ENCODE results near the gene HIPK2. TPM values are rescaled to one million over a fixed set of nuclear protein-coding genes. Genes with fewer than 3 reads are reported as not detected.

The HIPK2 gene
- total RNA-seq, 4 donors from 2014 or later = 17.9 to 35.9 (median 22.4) TPM

- Histone ChIP-seq H3K27ac (no peak overlapping the region), H3K4me1 (peaks cover 0 to 13% (median 0%) of the 10 kb centered on the region in 3 donors), H3K36me3 (no peaks in the 10 kb centered on the region), H3K27me3 (peaks cover 63% of the 10 kb centered on the region), H3K4me3 (no peak overlapping the region), H3K9me3 (no peaks in the 10 kb centered on the region)
- TF ChIP-seq POLR2A (IDR thresholded peaks at IDR 0.05) (no peak), POLR2AphosphoS5 (IDR thresholded peaks at IDR 0.05) (no peak), CTCF (IDR thresholded peaks at IDR 0.05) (no peak), EP300 (IDR thresholded peaks at IDR 0.05) (no peak)
- 83 to 100% methylated on average over 1 of the region's 1 CpG for WGBS, 2 donors (ENCODE audit: low coverage in 1 of 2)
- no peak for ATAC-seq
Observed at GRCh38 chr7:139521439-139521838, 256.4 kb downstream of the HIPK2 start.

GRCh38 chr7:139515266-139515665 is 262.5 kb downstream of the HIPK2 start:
- H3K27me3 ChIP-seq = peaks cover 16% of the 10 kb centered on the region
- no peaks in the 10 kb centered on the region for H3K9me3 ChIP-seq
- 81 to 85% methylated on average over 7 to 8 of the region's 8 CpGs for WGBS, 2 donors (ENCODE audit: low coverage in 1 of 2)
- ATAC-seq = no peak
- no peaks in the 10 kb centered on the region for H3K36me3 ChIP-seq
- TF ChIP-seq POLR2AphosphoS5 (IDR thresholded peaks at IDR 0.05) (no peak), POLR2A (IDR thresholded peaks at IDR 0.05) (no peak), CTCF (IDR thresholded peaks at IDR 0.05) (no peak), EP300 (IDR thresholded peaks at IDR 0.05) (no peak)
- H3K4me1 ChIP-seq = no peaks in the 10 kb centered on the region
- no peak overlapping the region for H3K27ac ChIP-seq
- no peak overlapping the region for H3K4me3 ChIP-seq

Other genes with a start within 250 kb of the HIPK2 start
- gene TBXAS1, start 51.3 kb upstream of the HIPK2 start, total RNA-seq = 10 to 100 TPM in 2 of 4 donors, 1 to 10 TPM in 2; 6.2 to 23.0 (median 11.8) TPM